A549 (cell line): ENCODE data around the gene ATP8A2. TPM values are rescaled to one million over a fixed set of nuclear protein-coding genes. Genes with fewer than 3 reads are reported as not detected.

Experiments used
- ATAC-seq, 2 experiments: fragments of 200-7000 bp in 1 of 2; fragments of >200 bp in 1 of 2; cut with Nextera tagmentation in 1 of 2; cut with Tn5 transposase in 1 of 2; 3 replicates each; pipeline versions ENCODE4 v1.8.0 to v1.9.1; 2018 to 2020; ENCODE audit warnings: mild to moderate bottlenecking in 1 of 2, moderate library complexity in 1 of 2
- CTCF ChIA-PET: fragments of 300-600 bp; sonication (Branson Sonifier 250); formaldehyde crosslinking; extraction: SDS; loops from one replicate; lab custom pipeline; 2021; ENCODE audit warnings: antibody characterized with exemption, inconsistent platforms; lab: Yijun Ruan, JAX
- POLR2A ChIA-PET: fragments of 350-600 bp; formaldehyde crosslinking; extraction: SDS; loops from one replicate; lab custom pipeline; 2021; ENCODE audit warnings: antibody characterized with exemption, inconsistent platforms; lab: Yijun Ruan, JAX
- DNase-seq, 2 experiments: peaks; one replicate each; pipeline versions ENCODE4 v3.0.0 to v3.0.0-alpha.2; 2011 to 2016; ENCODE audit warnings: low read depth in 1 of 2, low spot score in 1 of 2
- FAIRE-seq: peaks from 2 replicates; lab custom pipeline; 2011; peaks lifted over from hg19 to GRCh38; lab: Jason Lieb, UNC
- H3K27ac ChIP-seq, 2 experiments: fragments of >200 bp; sonication (Bioruptor Twin); formaldehyde crosslinking; 3 replicates each; pipeline ENCODE4 v1.5.1; 2016 to 2017
- H3K4me1 ChIP-seq: fragments of >200 bp; sonication (Bioruptor Twin); formaldehyde crosslinking; 3 replicates; pipeline ENCODE4 v1.6.1; 2016
- H3K4me2 ChIP-seq: fragments of >200 bp; sonication (Bioruptor Twin); formaldehyde crosslinking; 3 replicates; pipeline ENCODE4 v1.6.1; 2016
- H3K4me3 ChIP-seq: fragments of >200 bp; sonication (Bioruptor Twin); formaldehyde crosslinking; 3 replicates; pipeline ENCODE4 v1.5.1; 2016
- H3K9me3 ChIP-seq: fragments of >200 bp; sonication (Bioruptor Twin); formaldehyde crosslinking; 3 replicates; pipeline ENCODE4 v1.6.1; 2016
- BHLHE40 ChIP-seq: IDR thresholded peaks from 2 replicates; pipeline ENCODE4 v1.6.1; 2012; ENCODE audit warnings: low read depth, low read length, inconsistent platforms
- CBX2 ChIP-seq: fragments of 200-600 bp; sonication (generic); IDR thresholded peaks from 2 replicates; pipeline ENCODE4 v1.6.1; 2016; ENCODE audit warnings: low read depth, mild to moderate bottlenecking, borderline replicate concordance
- CHD2 ChIP-seq: fragments of 150-350 bp; IDR thresholded peaks from 2 replicates; pipeline ENCODE4 v1.6.1; 2014; ENCODE audit warnings: low read length; ENCODE audit not compliant: partially characterized antibody
- ESRRA ChIP-seq: fragments of 150-350 bp; IDR thresholded peaks from 2 replicates; pipeline ENCODE4 v1.6.1; 2014; ENCODE audit warnings: mild to moderate bottlenecking, low read length, borderline replicate concordance
- FOXS1 ChIP-seq: fragments of 250-450 bp; sonication (Bioruptor Pico); IDR thresholded peaks from 2 replicates; pipeline ENCODE4 v1.5.0; 2020; ENCODE audit warnings: mild to moderate bottlenecking, moderate library complexity
- HOXA7 ChIP-seq: fragments of 250-450 bp; sonication (Bioruptor Pico); IDR thresholded peaks from 2 replicates; pipeline ENCODE4 v1.5.0; 2020; ENCODE audit warnings: mild to moderate bottlenecking, moderate library complexity
- HOXB13 ChIP-seq: fragments of 250-450 bp; sonication (Bioruptor Pico); IDR thresholded peaks from 2 replicates; pipeline ENCODE4 v1.5.0; 2020; ENCODE audit warnings: low read depth, mild to moderate bottlenecking, moderate library complexity
- KDM1A ChIP-seq: fragments of 200-600 bp; sonication (generic); IDR thresholded peaks from 2 replicates; pipeline ENCODE4 v1.6.1; 2016; ENCODE audit warnings: low read depth, mild to moderate bottlenecking
- KDM5A ChIP-seq: fragments of 200-600 bp; sonication (generic); IDR thresholded peaks from 2 replicates; pipeline ENCODE4 v1.6.1; 2016; ENCODE audit warnings: antibody characterized with exemption, mild to moderate bottlenecking
- MAFK ChIP-seq: fragments of 450-650 bp; IDR thresholded peaks from 2 replicates; pipeline ENCODE4 v1.6.1; 2014; ENCODE audit not compliant: partially characterized antibody
- MAZ ChIP-seq: fragments of 150-350 bp; IDR thresholded peaks from 2 replicates; pipeline ENCODE4 v1.6.1; 2014; ENCODE audit warnings: antibody characterized with exemption, low read depth, low read length, borderline replicate concordance
- MYC ChIP-seq: IDR thresholded peaks from 2 replicates; pipeline ENCODE4 v1.6.1; 2012; ENCODE audit warnings: mild to moderate bottlenecking, inconsistent platforms, low read length, improper control_type of control experiment, borderline replicate concordance
- NFE2L2 ChIP-seq: fragments of 150-350 bp; conservative IDR thresholded peaks from 2 replicates; pipeline ENCODE4 v1.6.1; 2014; ENCODE audit warnings: low read length
- NPAS2 ChIP-seq: fragments of 250-450 bp; sonication (Bioruptor Pico); IDR thresholded peaks from 2 replicates; pipeline ENCODE4 v1.8.0; 2022; ENCODE audit warnings: mild to moderate bottlenecking, moderate library complexity, borderline replicate concordance
- NR3C1 ChIP-seq: fragments of >200 bp; sonication (Bioruptor Twin); formaldehyde crosslinking; IDR thresholded peaks from 3 replicates; pipeline ENCODE4 v1.6.1; 2017
- PBX3 ChIP-seq: IDR thresholded peaks from 2 replicates; pipeline ENCODE4 v1.6.1; 2012
- POLR2A ChIP-seq: IDR thresholded peaks from 2 replicates; pipeline ENCODE4 v1.6.1; 2012; ENCODE audit warnings: mild to moderate bottlenecking, low read length
- RCOR1 ChIP-seq: fragments of 150-350 bp; IDR thresholded peaks from 2 replicates; pipeline ENCODE4 v1.6.1; 2014; ENCODE audit warnings: antibody characterized with exemption, low read length, low read depth
- REST ChIP-seq: fragments of 200-600 bp; sonication (generic); IDR thresholded peaks from 2 replicates; pipeline ENCODE4 v1.6.1; 2016; ENCODE audit warnings: antibody characterized with exemption, mild to moderate bottlenecking, moderate library complexity
- RFX5 ChIP-seq: fragments of 450-650 bp; IDR thresholded peaks from 2 replicates; pipeline ENCODE4 v1.7.1; 2014; ENCODE audit warnings: antibody characterized with exemption, mild to moderate bottlenecking, moderate library complexity
- RNF2 ChIP-seq: fragments of 200-600 bp; sonication (generic); IDR thresholded peaks from 2 replicates; pipeline ENCODE4 v1.6.1; 2016; ENCODE audit warnings: low read depth, mild to moderate bottlenecking, antibody characterized with exemption, moderate library complexity, borderline replicate concordance
- SMC3 ChIP-seq: fragments of >200 bp; sonication (Bioruptor Twin); formaldehyde crosslinking; IDR thresholded peaks from 3 replicates; pipeline ENCODE4 v1.6.1; 2018; ENCODE audit warnings: inconsistent platforms
- TP53 ChIP-seq: fragments of 250-450 bp; sonication (Bioruptor Pico); IDR thresholded peaks from 2 replicates; pipeline ENCODE4 v1.5.0; 2021; ENCODE audit warnings: mild to moderate bottlenecking, moderate library complexity
- ZFP36 ChIP-seq: fragments of 450-650 bp; IDR thresholded peaks from 2 replicates; pipeline ENCODE4 v1.6.1; 2014; ENCODE audit warnings: borderline replicate concordance; ENCODE audit not compliant: partially characterized antibody
- ZNF302 ChIP-seq: fragments of 250-450 bp; sonication (Bioruptor Pico); IDR thresholded peaks from 2 replicates; pipeline ENCODE4 v1.9.0; 2021; ENCODE audit warnings: inconsistent platforms, mild to moderate bottlenecking, moderate library complexity
- ZSCAN20 ChIP-seq: fragments of 250-450 bp; sonication (Bioruptor Pico); IDR thresholded peaks from 2 replicates; pipeline ENCODE4 v1.8.0; 2022; ENCODE audit warnings: mild to moderate bottlenecking, moderate library complexity
- WGBS: methylation state at CpG from one replicate; pipeline ENCODE4 v1.1.6; 2017; ENCODE audit errors: missing lambda C conversion rate; 5-methylcytosine and 5-hydroxymethylcytosine counted together
- polyA plus RNA-seq, 4 experiments: library from polyadenylated mRNA; depleted of rRNA in 3 of 4; stranded (reverse); fragments of >200 nt; fragmentation: RNase III in 1 of 4; extraction: RNeasy Plus Mini Kit Qiagen cat#74134 plus additional on column Dnase treatment in 1 of 4; gene quantifications; 2 replicates in 3 of 4; 3 replicates in 1 of 4; pipeline ENCODE4 v1.2.3, GENCODE V29; 2011 to 2017
- TF ChIP-seq, protein P1 (sequence below): IDR thresholded peaks from 2 replicates; pipeline ENCODE4 v1.6.1; 2012; ENCODE audit warnings: low read depth, borderline replicate concordance
- TF ChIP-seq, protein P2 (sequence below): fragments of 150-350 bp; IDR thresholded peaks from 2 replicates; pipeline ENCODE4 v1.6.1; 2014; ENCODE audit warnings: low read depth, mild to moderate bottlenecking, low read length
- TF ChIP-seq, protein P3 (sequence below): fragments of >200 bp; sonication (Bioruptor Twin); formaldehyde crosslinking; IDR thresholded peaks from 2 replicates; pipeline ENCODE4 v1.6.1; 2016
- TF ChIP-seq, protein P4 (sequence below): fragments of 250-450 bp; sonication (Bioruptor Pico); IDR thresholded peaks from 2 replicates; pipeline ENCODE4 v1.5.0; 2021; ENCODE audit warnings: mild to moderate bottlenecking, moderate library complexity, borderline replicate concordance

The ATP8A2 gene
- polyA plus RNA-seq, 2 of the 4 experiments (the other 2 are of a cell fraction) = 0.03 TPM; not detected in 1

DNA sequence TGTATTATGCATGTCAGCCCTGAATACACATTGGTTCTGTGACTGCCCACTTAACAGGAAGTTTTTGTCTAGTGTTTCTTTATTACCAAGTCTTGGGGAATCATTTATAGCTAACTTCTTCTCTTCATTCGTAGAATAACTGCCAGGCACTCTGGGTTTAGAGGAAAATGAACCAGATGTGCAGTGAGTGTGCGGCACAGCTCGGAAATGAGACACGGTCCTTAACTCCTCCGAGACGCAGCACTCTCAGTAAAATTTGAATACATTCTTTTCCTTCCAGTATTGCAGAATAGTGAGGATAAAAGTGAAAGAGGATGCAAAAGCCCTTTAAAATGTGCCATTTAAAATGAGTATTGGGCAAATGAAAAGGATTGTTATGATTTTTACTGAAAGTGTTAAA, 29.2 kb downstream of the ATP8A2 start:
- H3K9me3 ChIP-seq = no peaks in the 10 kb centered on the region
- TF ChIP-seq POLR2A = no peak
- TF ChIP-seq KDM1A = no peak
- TF ChIP-seq ZFP36 = no peak
- TF ChIP-seq CHD2 = no peak
- TF ChIP-seq, protein P1, sequence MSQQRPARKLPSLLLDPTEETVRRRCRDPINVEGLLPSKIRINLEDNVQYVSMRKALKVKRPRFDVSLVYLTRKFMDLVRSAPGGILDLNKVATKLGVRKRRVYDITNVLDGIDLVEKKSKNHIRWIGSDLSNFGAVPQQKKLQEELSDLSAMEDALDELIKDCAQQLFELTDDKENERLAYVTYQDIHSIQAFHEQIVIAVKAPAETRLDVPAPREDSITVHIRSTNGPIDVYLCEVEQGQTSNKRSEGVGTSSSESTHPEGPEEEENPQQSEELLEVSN = no peak
- no peak for TF ChIP-seq FOXS1
- no peak for TF ChIP-seq RFX5
- TF ChIP-seq HOXB13 (CRISPR knock-in tag) = no peak
- TF ChIP-seq, protein P2, sequence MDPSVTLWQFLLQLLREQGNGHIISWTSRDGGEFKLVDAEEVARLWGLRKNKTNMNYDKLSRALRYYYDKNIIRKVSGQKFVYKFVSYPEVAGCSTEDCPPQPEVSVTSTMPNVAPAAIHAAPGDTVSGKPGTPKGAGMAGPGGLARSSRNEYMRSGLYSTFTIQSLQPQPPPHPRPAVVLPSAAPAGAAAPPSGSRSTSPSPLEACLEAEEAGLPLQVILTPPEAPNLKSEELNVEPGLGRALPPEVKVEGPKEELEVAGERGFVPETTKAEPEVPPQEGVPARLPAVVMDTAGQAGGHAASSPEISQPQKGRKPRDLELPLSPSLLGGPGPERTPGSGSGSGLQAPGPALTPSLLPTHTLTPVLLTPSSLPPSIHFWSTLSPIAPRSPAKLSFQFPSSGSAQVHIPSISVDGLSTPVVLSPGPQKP = no peak
- TF ChIP-seq ZSCAN20 (CRISPR knock-in tag) = no peak
- TF ChIP-seq PBX3 = no peak
- TF ChIP-seq MYC = no peak
- no peak for TF ChIP-seq NFE2L2
- TF ChIP-seq RNF2 = no peak
- TF ChIP-seq NPAS2 (CRISPR knock-in tag) = no peak
- no peak for TF ChIP-seq ZNF302 (CRISPR knock-in tag)
- TF ChIP-seq, protein P3, sequence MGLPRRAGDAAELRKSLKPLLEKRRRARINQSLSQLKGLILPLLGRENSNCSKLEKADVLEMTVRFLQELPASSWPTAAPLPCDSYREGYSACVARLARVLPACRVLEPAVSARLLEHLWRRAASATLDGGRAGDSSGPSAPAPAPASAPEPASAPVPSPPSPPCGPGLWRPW = no peak
- H3K4me2 ChIP-seq = no peak overlapping the region
- no peak overlapping the region for H3K4me3 ChIP-seq
- ATAC-seq = no peak
- ChIA-PET POLR2A (no interaction called here), CTCF (no interaction called here)
- no peaks in the 10 kb centered on the region for H3K4me1 ChIP-seq
- H3K27ac ChIP-seq = no peak overlapping the region
- no peak for FAIRE-seq
- WGBS = 75% methylated on average over 6 of the region's 6 CpGs
- no peak for DNase-seq

GRCh38 chr13:25401958-25402357, 30.2 kb downstream of the ATP8A2 start:
- CTCF ChIA-PET = no interaction called here
- Histone ChIP-seq H3K27ac (no peak overlapping the region), H3K4me1 (no peaks in the 10 kb centered on the region), H3K4me2 (no peak overlapping the region), H3K9me3 (no peaks in the 10 kb centered on the region), H3K4me3 (no peak overlapping the region)
- DNase-seq (no peak), ATAC-seq (no peak), FAIRE-seq (no peak)
- POLR2A ChIA-PET = no interaction called here
- WGBS = 32% methylated on average over 7 of the region's 7 CpGs
- TF ChIP-seq KDM5A = no peak
- TF ChIP-seq ESRRA = no peak
- TF ChIP-seq SMC3 = no peak
- TF ChIP-seq CBX2 = no peak
- no peak for TF ChIP-seq NR3C1
- TF ChIP-seq RCOR1 = no peak
- TF ChIP-seq, protein P1 = no peak
- no peak for TF ChIP-seq BHLHE40
- no peak for TF ChIP-seq KDM1A
- TF ChIP-seq CHD2 = no peak
- no peak for TF ChIP-seq MAFK
- no peak for TF ChIP-seq HOXA7 (CRISPR knock-in tag)
- no peak for TF ChIP-seq REST
- no peak for TF ChIP-seq MAZ
- TF ChIP-seq, protein P4, sequence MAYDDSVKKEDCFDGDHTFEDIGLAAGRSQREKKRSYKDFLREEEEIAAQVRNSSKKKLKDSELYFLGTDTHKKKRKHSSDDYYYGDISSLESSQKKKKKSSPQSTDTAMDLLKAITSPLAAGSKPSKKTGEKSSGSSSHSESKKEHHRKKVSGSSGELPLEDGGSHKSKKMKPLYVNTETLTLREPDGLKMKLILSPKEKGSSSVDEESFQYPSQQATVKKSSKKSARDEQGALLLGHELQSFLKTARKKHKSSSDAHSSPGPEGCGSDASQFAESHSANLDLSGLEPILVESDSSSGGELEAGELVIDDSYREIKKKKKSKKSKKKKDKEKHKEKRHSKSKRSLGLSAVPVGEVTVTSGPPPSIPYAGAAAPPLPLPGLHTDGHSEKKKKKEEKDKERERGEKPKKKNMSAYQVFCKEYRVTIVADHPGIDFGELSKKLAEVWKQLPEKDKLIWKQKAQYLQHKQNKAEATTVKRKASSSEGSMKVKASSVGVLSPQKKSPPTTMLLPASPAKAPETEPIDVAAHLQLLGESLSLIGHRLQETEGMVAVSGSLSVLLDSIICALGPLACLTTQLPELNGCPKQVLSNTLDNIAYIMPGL (CRISPR knock-in tag) = no peak
- TF ChIP-seq ZFP36 = no peak
- no peak for TF ChIP-seq TP53 (CRISPR knock-in tag)
- no peak for TF ChIP-seq ZNF302 (CRISPR knock-in tag)
